Mesodermal cell (in vitro differentiated cells): ENCODE measurements around the gene THRB.

Experiments
- H3K27ac ChIP-seq: 2 replicates; pipeline ENCODE4 v1.7.0; 2013; ENCODE audit warnings: mild to moderate bottlenecking, low read depth, low read length, moderate library complexity; ENCODE audit not compliant: severe bottlenecking
- H3K36me3 ChIP-seq: 2 replicates; pipeline ENCODE4 v1.7.1; 2013; ENCODE audit warnings: mild to moderate bottlenecking, low read length, moderate library complexity; ENCODE audit not compliant: control insufficient read depth, insufficient read depth
- H3K4me1 ChIP-seq: one replicate; pipeline ENCODE4 v1.7.1; 2013; ENCODE audit warnings: mild to moderate bottlenecking, low read length; ENCODE audit not compliant: insufficient read depth, control insufficient read depth, poor library complexity, severe bottlenecking
- H3K4me3 ChIP-seq: 2 replicates; pipeline ENCODE4 v1.7.0; 2013; ENCODE audit warnings: low read length, control low read depth, mild to moderate bottlenecking; ENCODE audit not compliant: insufficient read depth, poor library complexity, severe bottlenecking; ENCODE audit errors: extremely low read depth
- H3K9me3 ChIP-seq: 2 replicates; pipeline ENCODE4 v1.7.1; 2013; ENCODE audit warnings: mild to moderate bottlenecking, low read length, moderate library complexity; ENCODE audit not compliant: control insufficient read depth
- WGBS, 2 experiments: methylation state at CpG; one replicate each; pipeline ENCODE4 v1.1.5; 2013; ENCODE audit warnings: missing lambda C conversion rate in 2 of 2; ENCODE audit not compliant: insufficient coverage in 2 of 2; 5-methylcytosine and 5-hydroxymethylcytosine counted together

The THRB gene

DNA sequence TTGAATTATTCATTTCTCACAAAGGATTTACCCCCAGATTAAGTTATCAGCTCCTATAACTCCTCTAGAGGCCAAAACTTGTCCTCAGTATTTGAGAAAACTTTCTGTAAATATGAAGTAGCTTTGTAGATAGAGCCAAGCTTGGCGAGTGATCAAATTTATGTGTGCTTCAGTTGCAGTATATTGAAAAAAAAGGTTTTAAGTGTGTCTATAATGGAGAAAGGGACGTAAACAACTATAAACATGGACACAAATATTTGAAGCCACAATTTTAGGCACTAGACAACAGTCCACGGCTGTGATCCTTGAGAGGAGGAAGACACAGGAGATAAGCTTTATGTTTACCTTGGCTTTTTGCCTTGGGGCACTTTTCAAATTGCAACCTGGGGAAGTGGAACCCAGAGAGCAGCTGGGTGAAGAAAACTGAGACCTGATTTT is 118.7 kb downstream of the THRB start:
- H3K4me3 ChIP-seq, result no peak overlapping the region
- H3K4me1 ChIP-seq, result peaks cover 6% of the 10 kb centered on the region
- H3K27ac ChIP-seq, result no peak overlapping the region
- WGBS, 2 experiments, result 88% methylated on average over 1 of the region's 3 CpGs; no CpG with 5 or more reads in 1 of the 2 experiments
- H3K9me3 ChIP-seq, result no peaks in the 10 kb centered on the region
- H3K36me3 ChIP-seq, result no peaks in the 10 kb centered on the region

DNA sequence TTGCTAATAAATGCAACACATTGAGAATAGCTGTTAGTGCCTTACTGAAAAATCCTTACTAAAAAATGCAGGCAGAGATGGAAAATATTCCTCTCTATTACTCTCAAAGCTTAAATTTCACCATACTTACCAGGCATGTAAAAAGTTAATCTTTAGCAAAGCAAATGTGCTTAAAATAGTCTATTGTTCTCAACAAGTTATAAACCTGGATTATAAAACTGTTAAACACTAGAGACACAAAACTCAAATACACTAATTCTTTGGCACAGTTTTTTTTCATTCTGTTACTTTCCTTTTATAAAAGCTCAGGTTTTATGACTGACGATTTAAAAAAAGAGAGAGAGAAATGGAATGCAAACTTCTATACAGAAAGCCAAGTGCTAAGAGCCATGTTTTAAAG is 119.8 kb downstream of the THRB start:
- Histone ChIP-seq H3K4me3 (no peak overlapping the region), H3K9me3 (no peaks in the 10 kb centered on the region), H3K4me1 (peaks cover 11% of the 10 kb centered on the region), H3K36me3 (no peaks in the 10 kb centered on the region), H3K27ac (no peak overlapping the region)
- no CpG with 5 or more reads among the region's 1 CpG for WGBS, 2 experiments

DNA sequence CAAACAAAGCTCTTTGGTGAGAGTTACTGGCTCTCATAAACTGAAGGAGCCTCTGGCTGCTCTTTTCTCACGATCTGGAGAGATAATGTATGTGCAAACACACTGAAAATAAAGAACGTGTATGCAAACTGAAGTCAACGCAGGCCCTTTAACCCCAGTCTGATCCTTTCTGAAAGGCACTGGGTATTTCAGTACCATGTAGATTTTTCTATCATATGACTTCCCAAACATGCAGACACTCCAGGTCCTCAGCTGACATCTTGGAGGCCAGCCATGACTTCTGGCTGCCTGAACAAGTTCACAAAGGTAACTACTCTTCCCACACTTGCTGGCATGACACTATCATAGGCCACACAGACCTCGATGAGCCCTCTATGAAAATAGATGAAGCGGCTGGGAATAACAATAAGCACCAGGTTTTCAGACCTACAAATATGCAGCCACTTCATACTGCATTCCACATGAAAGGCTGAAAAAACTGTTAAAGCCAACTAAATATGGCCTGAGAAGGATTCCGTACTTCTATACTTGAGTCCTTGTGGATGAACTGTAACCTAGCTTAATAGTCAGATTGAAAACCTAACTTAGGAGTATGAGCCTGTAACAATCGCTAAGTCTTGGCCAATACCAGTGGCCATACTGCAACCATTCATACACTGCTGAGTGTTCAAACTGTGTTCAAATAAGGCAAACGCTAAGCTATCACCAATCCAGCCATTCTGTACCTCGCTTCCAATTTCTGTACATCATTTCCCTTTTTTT is 121.3 kb downstream of the THRB start:
- peaks cover 12% of the 10 kb centered on the region for H3K4me1 ChIP-seq
- 84 to 89% methylated on average over 6 of the region's 9 CpGs for WGBS, 2 experiments
- H3K27ac ChIP-seq, result no peak overlapping the region

DNA sequence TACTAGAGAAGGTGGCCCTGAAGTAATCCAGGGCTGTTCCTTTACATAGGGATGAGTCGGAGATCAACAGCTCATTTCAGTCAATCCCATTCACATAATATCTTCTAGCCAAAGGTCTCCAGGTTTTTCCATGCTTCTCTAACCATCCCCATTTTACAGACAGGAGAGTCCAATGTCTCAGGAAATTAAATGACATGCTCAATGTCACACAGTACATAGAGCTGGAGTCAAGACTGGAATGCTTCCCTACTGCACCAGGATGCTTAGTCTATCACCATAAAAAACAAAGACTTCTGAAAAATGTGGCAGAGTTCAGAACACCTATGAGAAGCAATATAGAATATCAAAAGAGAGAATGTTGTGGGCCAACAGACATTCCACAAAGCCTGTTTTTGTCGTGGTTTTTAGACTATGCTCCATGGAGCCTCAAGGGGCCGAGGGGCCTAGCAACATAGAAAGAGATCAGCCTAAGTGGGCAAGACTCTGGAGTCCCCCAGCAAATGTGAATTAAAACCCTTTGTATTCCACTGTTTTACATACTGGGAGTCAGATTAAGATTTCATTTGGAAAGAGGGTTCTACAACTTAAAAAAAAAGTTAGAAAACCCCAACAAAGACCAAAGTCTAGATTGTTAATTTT is 122.0 kb downstream of the THRB start:
- peaks cover 18% of the 10 kb centered on the region for H3K4me1 ChIP-seq
- H3K36me3 ChIP-seq, result no peaks in the 10 kb centered on the region
- 83 to 88% methylated on average over 2 to 3 of the region's 3 CpGs for WGBS, 2 experiments
- no peak overlapping the region for H3K4me3 ChIP-seq
- no peak overlapping the region for H3K27ac ChIP-seq
- H3K9me3 ChIP-seq, result no peaks in the 10 kb centered on the region

More for the DNA sequence above, 121.3 kb downstream of the THRB start:
- H3K4me3 ChIP-seq, result no peak overlapping the region
- no peaks in the 10 kb centered on the region for H3K9me3 ChIP-seq
- H3K36me3 ChIP-seq, result no peaks in the 10 kb centered on the region

DNA sequence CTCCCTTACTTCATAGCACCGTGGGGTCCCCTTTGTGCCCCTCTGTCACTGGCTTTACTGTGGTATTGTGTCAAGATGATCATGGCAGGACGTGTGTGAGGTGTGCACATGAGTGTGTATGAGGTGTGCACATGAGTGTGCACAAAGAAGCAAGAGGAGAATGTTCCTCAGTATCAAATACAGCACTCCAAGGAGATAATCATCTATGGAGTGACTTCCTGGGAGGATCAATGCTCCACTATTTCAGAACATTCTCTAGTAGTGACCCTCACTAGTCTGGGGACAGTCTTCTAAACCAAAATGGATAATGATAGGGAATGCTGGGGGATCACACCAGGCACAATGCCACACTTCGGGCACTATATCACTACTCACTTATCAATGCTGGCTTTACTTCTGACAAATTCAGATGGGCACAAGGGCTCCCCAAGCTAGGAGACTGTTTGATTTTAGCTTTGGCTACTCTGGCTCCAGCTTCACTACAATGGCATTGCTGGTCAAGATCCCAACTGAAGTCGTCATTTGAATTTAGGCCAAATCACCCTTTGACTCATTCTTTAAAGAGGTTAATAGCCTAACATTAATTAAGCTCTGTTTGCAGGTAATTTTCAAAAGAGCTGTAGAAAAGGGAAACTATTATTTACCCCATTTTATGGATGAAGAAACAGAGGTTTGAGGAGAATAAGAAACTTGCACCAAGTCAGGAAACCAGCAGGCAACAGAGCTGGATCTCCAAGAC is 124.1 kb downstream of the THRB start:
- H3K4me3 ChIP-seq, result no peak overlapping the region
- H3K4me1 ChIP-seq, result peaks cover 17% of the 10 kb centered on the region
- H3K9me3 ChIP-seq, result no peaks in the 10 kb centered on the region
- H3K36me3 ChIP-seq, result no peaks in the 10 kb centered on the region
- WGBS, 2 experiments, result 90 to 100% methylated on average over 1 to 2 of the region's 4 CpGs
- no peak overlapping the region for H3K27ac ChIP-seq

DNA sequence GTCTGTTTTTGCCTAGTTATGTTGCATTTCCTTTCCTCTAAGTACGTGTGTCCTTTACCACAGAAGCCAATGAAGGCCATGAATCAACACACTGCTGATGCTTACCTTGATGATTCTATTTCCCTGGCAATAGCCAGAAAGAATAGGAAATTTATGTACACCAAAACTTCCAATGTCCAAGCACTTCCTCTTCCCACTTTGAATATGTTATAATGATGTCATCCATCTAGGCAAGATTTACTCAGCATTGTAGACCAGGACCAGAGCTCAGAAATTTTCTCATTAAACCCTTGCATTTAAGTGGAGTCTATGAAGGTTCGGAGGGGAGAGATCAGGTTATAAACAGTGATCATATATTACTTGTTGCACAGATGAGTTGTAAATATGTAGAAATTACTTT is 126.0 kb downstream of the THRB start:
- Histone ChIP-seq H3K27ac (no peak overlapping the region), H3K36me3 (no peaks in the 10 kb centered on the region), H3K4me1 (peaks cover 24% of the 10 kb centered on the region), H3K4me3 (no peak overlapping the region), H3K9me3 (no peaks in the 10 kb centered on the region)
- WGBS, 2 experiments, result 100% methylated on average over 1 of the region's 2 CpGs

DNA sequence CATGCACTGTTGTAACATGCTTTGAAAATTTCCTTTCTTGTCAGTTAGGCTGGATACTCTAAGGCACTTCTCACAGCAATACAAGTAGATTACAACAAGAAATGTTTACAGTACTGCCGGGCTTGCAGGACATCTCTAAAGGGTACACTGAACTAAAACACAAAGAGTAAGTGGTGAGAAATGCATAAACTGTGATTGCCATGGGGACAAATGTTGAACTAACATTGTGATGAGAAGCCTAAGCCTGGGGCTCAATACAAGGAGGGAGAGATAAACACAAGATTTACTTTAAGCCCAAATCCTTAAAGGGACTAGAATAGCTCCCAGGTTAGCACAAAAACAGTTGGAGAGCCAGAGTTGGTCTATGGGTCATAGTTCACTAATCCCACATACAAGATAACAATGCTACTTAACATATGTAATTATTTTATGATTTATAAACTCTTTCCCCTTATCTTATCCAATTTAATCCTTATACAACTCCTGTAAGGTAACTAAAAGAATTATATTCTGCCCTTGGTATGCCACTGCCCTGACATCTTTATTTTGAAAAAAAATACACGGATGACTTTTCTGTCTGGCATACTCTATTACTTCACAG is 126.9 kb downstream of the THRB start:
- WGBS, 2 experiments, result 100% methylated on average over 1 of the region's 2 CpGs
- H3K4me3 ChIP-seq, result no peak overlapping the region
- peaks cover 24% of the 10 kb centered on the region for H3K4me1 ChIP-seq
- peak overlapping the region; percentile 54 for H3K27ac ChIP-seq
- no peaks in the 10 kb centered on the region for H3K9me3 ChIP-seq
- H3K36me3 ChIP-seq, result no peaks in the 10 kb centered on the region

DNA sequence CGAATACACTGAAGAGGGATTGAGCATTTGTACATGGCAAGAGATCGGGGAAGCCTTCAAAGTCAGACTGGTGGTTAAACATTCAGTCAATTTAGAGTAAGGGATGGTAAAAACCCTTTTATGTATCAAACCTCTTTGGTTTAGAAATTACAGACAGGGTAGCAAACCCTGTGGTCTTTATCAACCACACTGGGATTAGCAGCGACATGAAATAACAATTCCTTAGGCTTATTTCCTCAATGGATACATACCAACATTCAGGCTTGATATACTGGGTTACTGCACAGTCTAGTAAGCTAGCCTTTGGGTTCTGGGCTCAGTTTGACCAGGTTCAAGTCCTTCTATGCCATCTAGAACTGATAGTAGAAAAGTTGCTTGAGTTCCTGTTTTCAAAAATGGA is 127.4 kb downstream of the THRB start:
- WGBS, 2 experiments, result 90 to 94% methylated on average over 2 to 3 of the region's 3 CpGs
- H3K27ac ChIP-seq, result peak overlapping the region; percentile 54
- peaks cover 24% of the 10 kb centered on the region for H3K4me1 ChIP-seq

DNA sequence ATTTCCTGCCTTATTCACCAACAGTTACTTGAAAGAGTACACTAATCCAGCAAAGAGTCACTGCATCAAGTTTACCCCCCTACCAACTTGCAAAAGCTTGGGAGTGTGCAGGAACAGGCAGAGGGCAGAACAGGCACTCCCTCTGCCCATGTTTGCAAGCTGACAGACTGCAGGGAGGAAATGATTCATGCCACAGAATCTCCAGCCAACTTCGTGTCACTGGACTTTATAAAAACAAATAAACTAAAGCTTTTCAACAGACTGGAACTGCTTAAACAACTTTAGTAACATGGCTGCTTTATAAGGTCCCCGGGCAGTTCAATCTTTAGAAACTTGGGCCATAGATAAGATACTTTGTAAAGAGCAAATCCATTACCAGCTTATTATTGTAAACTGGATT is 129.5 kb downstream of the THRB start:
- H3K36me3 ChIP-seq, result no peaks in the 10 kb centered on the region
- WGBS, 2 experiments, result 0% methylated on average over 1 of the region's 2 CpGs
- no peaks in the 10 kb centered on the region for H3K9me3 ChIP-seq
- no peak overlapping the region for H3K4me3 ChIP-seq
- peak overlapping the region; percentile 55 for H3K27ac ChIP-seq
- H3K4me1 ChIP-seq, result peaks cover 20% of the 10 kb centered on the region

More for the DNA sequence above, 127.4 kb downstream of the THRB start:
- Histone ChIP-seq H3K4me3 (no peak overlapping the region), H3K9me3 (no peaks in the 10 kb centered on the region), H3K36me3 (no peaks in the 10 kb centered on the region)

DNA sequence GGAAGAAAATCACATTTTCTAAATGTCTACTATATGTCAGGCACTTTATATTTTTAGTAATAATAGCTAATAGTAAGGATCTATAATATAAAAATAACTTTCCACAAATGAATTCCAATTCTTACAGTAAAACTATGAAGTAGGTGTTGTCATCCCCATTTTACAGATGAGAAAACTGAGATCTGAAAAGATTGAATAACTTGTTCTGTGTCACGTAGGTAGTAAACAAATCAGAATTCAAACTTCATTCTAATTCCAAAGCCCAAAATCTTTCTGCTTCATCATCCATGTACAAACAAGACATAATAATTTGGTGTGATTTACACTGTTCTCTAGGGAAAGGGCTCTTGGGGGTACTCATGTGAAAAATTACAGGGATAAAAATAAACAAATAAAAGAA is 130.3 kb downstream of the THRB start:
- H3K4me1 ChIP-seq, result peaks cover 19% of the 10 kb centered on the region
- no peak overlapping the region for H3K4me3 ChIP-seq
- H3K27ac ChIP-seq, result no peak overlapping the region
- H3K9me3 ChIP-seq, result no peaks in the 10 kb centered on the region
- H3K36me3 ChIP-seq, result no peaks in the 10 kb centered on the region
- WGBS, 2 experiments, result no CpG with 5 or more reads among the region's 1 CpG
